ENCODE data around the gene CC2D1A.
A peak's percentile ranks its signal among the peaks of the same experiment; 100 is the strongest.

Gene CC2D1A

DNA sequence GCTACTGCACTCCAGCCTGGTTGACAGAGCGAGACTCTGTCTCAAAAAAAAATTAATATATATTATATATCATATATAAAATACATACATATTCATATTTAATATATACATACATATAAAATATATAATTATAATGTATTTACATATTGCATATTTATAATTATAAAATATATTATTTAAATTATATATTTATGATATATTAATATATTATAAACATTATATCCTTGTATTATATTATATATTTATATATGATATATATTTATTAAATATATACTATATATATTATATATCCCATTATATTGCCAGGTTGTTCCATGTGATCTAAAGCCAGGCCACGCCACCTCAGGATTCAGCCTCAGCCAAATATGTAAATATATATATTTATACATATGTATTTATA is 9.8 kb upstream of the CC2D1A start:
- H4K8ac ChIP-seq (ENCODE audit: low read length): no peak overlapping the region
- H2AFZ ChIP-seq (ENCODE audit: low read depth, low read length): no peak overlapping the region
- H3K9me3 ChIP-seq (ENCODE audit: control insufficient read depth, low read length): no peaks in the 10 kb centered on the region
- no peak overlapping the region for H2BK15ac ChIP-seq (ENCODE audit: low read depth, poor library complexity, severe bottlenecking)
- H3K27me3 ChIP-seq (ENCODE audit: control insufficient read depth in 1 of 2, insufficient read depth in 1 of 2, low read length in 2 of 2): no peaks in the 10 kb centered on the region
- no peak overlapping the region for H4K91ac ChIP-seq (ENCODE audit: low read length)
- no peak overlapping the region for H2BK12ac ChIP-seq (ENCODE audit: low read length in 2 of 2)
- H3K4me2 ChIP-seq (ENCODE audit: low read length, poor library complexity, severe bottlenecking): no peak overlapping the region
- H3K14ac ChIP-seq (ENCODE audit: low read length in 2 of 2): no peak overlapping the region
- no peak overlapping the region for H3K9ac ChIP-seq (ENCODE audit: low read length)
- no peak overlapping the region for H3K4ac ChIP-seq (ENCODE audit: low read depth in 1 of 2, low read length in 2 of 2)
- WGBS: no CpG with 5 or more reads among the region's 2 CpGs
- no peak overlapping the region for H2BK5ac ChIP-seq (ENCODE audit: low read depth, low read length, poor library complexity, severe bottlenecking)
- H2AK5ac ChIP-seq (ENCODE audit: low read length, severe bottlenecking): no peak overlapping the region
- no peak overlapping the region for H3K27ac ChIP-seq (ENCODE audit: low read length, poor library complexity, severe bottlenecking)
- no peak overlapping the region for H2BK120ac ChIP-seq (ENCODE audit: low read depth, low read length)
- no peaks in the 10 kb centered on the region for H3K79me1 ChIP-seq (replicated peaks; ENCODE audit: low read length, poor library complexity, severe bottlenecking)
- no peaks in the 10 kb centered on the region for H3K4me1 ChIP-seq (ENCODE audit: control insufficient read depth, insufficient read depth, low read depth, low read length)
- no peak overlapping the region for H3K23ac ChIP-seq (ENCODE audit: low read length in 2 of 2)
- no peak for DNase-seq
- H3K18ac ChIP-seq (ENCODE audit: low read depth in 1 of 2, low read length in 2 of 2): no peak overlapping the region
- H3K36me3 ChIP-seq (ENCODE audit: control insufficient read depth in 1 of 2, insufficient read depth in 2 of 2, low read depth in 1 of 2, low read length in 2 of 2): no peaks in the 10 kb centered on the region
- no peak overlapping the region for H3K4me3 ChIP-seq (ENCODE audit: insufficient read depth in 1 of 2, low read depth in 1 of 2, low read length in 2 of 2)

DNA sequence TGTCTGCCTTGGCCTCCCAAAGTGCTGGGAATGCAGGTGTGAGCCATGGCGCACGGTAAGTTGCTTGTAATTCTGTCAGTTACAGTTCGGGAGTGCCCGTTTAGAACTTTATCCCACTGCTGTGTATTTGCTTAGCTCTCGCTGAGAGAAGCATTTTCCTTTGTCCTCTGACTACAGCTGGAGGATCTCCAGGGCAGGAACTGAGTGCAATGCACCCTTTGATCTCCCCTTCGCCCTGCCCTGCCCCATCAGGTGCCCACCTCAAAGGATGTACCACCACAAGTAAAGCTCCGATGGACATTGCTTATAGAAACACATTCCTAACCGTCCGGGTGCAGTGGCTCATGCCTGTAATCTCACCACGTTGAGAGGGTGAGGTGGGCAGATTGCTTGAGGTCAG is 6.6 kb upstream of the CC2D1A start:
- no peak for DNase-seq
- no peak overlapping the region for H2BK120ac ChIP-seq (ENCODE audit: low read depth, low read length)
- H2BK5ac ChIP-seq (ENCODE audit: low read depth, low read length, poor library complexity, severe bottlenecking): no peak overlapping the region
- H4K91ac ChIP-seq (ENCODE audit: low read length): no peak overlapping the region
- H2BK15ac ChIP-seq (ENCODE audit: low read depth, poor library complexity, severe bottlenecking): no peak overlapping the region
- H2AFZ ChIP-seq (ENCODE audit: low read depth, low read length): no peak overlapping the region
- no peak overlapping the region for H3K27ac ChIP-seq (ENCODE audit: low read length, poor library complexity, severe bottlenecking)
- no peak overlapping the region for H3K14ac ChIP-seq (ENCODE audit: low read length in 2 of 2)
- WGBS: 80% methylated on average over 7 of the region's 10 CpGs
- H4K8ac ChIP-seq (ENCODE audit: low read length): no peak overlapping the region
- H3K27me3 ChIP-seq (ENCODE audit: control insufficient read depth in 1 of 2, insufficient read depth in 1 of 2, low read length in 2 of 2): no peaks in the 10 kb centered on the region
- H3K9me3 ChIP-seq (ENCODE audit: control insufficient read depth, low read length): no peaks in the 10 kb centered on the region
- no peak overlapping the region for H3K9ac ChIP-seq (ENCODE audit: low read length)
- H3K4me3 ChIP-seq (ENCODE audit: insufficient read depth in 1 of 2, low read depth in 1 of 2, low read length in 2 of 2): no peak overlapping the region
- no peak overlapping the region for H2AK5ac ChIP-seq (ENCODE audit: low read length, severe bottlenecking)
- H3K4me1 ChIP-seq (ENCODE audit: control insufficient read depth, insufficient read depth, low read depth, low read length): no peaks in the 10 kb centered on the region
- H3K18ac ChIP-seq (ENCODE audit: low read depth in 1 of 2, low read length in 2 of 2): no peak overlapping the region
- H3K4me2 ChIP-seq (ENCODE audit: low read length, poor library complexity, severe bottlenecking): no peak overlapping the region
- H3K23ac ChIP-seq (ENCODE audit: low read length in 2 of 2): no peak overlapping the region
- no peak overlapping the region for H2BK12ac ChIP-seq (ENCODE audit: low read length in 2 of 2)
- no peak overlapping the region for H3K4ac ChIP-seq (ENCODE audit: low read depth in 1 of 2, low read length in 2 of 2)
- H3K79me1 ChIP-seq (replicated peaks; ENCODE audit: low read length, poor library complexity, severe bottlenecking): no peaks in the 10 kb centered on the region
- no peaks in the 10 kb centered on the region for H3K36me3 ChIP-seq (ENCODE audit: control insufficient read depth in 1 of 2, insufficient read depth in 2 of 2, low read depth in 1 of 2, low read length in 2 of 2)

DNA sequence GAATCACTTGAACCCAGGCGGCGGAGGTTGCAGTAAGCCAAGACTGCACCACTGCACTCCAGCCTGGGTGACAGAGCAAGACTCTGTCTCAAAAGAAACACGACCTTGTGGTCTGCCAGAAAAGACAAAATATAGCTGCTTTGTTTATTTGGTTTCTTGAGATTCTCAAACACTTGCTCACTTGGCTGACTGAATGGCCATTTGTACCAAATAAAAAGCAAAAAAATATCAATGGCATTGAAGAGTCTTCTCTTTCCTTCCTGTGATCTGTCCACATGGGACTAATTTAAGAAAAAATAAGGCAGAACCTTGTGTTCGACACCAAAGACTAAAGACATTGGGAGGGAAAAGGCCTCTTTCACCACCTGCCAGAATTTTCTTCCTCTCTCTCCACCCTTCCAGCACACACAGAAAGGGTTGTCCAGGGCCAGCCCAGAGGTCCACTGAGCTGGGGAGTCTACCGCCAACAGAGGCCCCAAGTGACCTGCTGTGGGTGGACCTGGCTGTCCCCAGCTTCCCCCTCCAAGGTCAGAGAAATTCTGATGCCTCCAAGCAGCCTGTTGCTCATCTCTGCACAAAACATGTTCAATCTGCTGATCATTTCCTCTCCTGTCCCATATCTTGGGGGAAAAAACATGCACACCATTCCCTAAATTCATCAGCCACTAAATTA is 6.0 kb upstream of the CC2D1A start:
- no peak overlapping the region for H3K27ac ChIP-seq (ENCODE audit: low read length, poor library complexity, severe bottlenecking)
- no peak overlapping the region for H2AFZ ChIP-seq (ENCODE audit: low read depth, low read length)
- no peak overlapping the region for H2BK12ac ChIP-seq (ENCODE audit: low read length in 2 of 2)
- H3K4me3 ChIP-seq (ENCODE audit: insufficient read depth in 1 of 2, low read depth in 1 of 2, low read length in 2 of 2): no peak overlapping the region
- no peaks in the 10 kb centered on the region for H3K9me3 ChIP-seq (ENCODE audit: control insufficient read depth, low read length)
- H3K4ac ChIP-seq (ENCODE audit: low read depth in 1 of 2, low read length in 2 of 2): no peak overlapping the region
- H3K18ac ChIP-seq (ENCODE audit: low read depth in 1 of 2, low read length in 2 of 2): no peak overlapping the region
- WGBS: 64% methylated on average over 5 of the region's 5 CpGs
- H3K4me2 ChIP-seq (ENCODE audit: low read length, poor library complexity, severe bottlenecking): no peak overlapping the region
- H2BK120ac ChIP-seq (ENCODE audit: low read depth, low read length): no peak overlapping the region
- no peak overlapping the region for H2AK5ac ChIP-seq (ENCODE audit: low read length, severe bottlenecking)
- no peak overlapping the region for H2BK15ac ChIP-seq (ENCODE audit: low read depth, poor library complexity, severe bottlenecking)
- no peak overlapping the region for H3K14ac ChIP-seq (ENCODE audit: low read length in 2 of 2)
- H3K36me3 ChIP-seq (ENCODE audit: control insufficient read depth in 1 of 2, insufficient read depth in 2 of 2, low read depth in 1 of 2, low read length in 2 of 2): no peaks in the 10 kb centered on the region
- H3K9ac ChIP-seq (ENCODE audit: low read length): no peak overlapping the region
- H4K91ac ChIP-seq (ENCODE audit: low read length): no peak overlapping the region
- H3K4me1 ChIP-seq (ENCODE audit: control insufficient read depth, insufficient read depth, low read depth, low read length): no peaks in the 10 kb centered on the region
- H4K8ac ChIP-seq (ENCODE audit: low read length): no peak overlapping the region
- no peak overlapping the region for H2BK5ac ChIP-seq (ENCODE audit: low read depth, low read length, poor library complexity, severe bottlenecking)
- H3K23ac ChIP-seq (ENCODE audit: low read length in 2 of 2): no peak overlapping the region
- H3K79me1 ChIP-seq (replicated peaks; ENCODE audit: low read length, poor library complexity, severe bottlenecking): no peaks in the 10 kb centered on the region
- H3K27me3 ChIP-seq (ENCODE audit: control insufficient read depth in 1 of 2, insufficient read depth in 1 of 2, low read length in 2 of 2): no peaks in the 10 kb centered on the region
- DNase-seq: peak; percentile 40

DNA sequence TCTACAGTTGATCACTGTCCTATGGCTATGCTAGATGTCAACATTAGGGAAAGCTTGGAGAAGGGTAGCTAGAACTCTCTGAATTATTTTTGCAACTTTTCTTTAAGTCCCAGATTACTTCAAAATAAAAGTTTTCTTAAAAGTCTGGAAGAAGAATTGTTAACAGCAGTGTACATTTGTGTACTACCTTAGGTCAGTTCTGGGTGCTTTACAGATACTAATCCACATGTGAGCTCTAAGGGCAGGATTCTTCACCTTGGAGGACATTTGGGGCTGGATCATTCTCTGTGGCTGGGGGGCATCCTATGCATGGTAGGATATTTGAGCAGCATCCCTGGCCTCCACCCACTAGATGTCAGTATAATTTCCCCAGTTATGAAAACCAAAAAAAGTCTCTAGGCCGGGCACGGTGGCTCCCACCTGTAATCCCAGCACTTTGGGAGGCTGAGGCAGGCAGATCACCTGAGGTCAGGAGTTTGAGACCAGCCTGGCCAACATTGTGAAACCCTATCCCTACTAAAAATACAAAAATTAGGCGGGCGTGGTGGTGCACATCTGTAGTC is 2.9 kb upstream of the CC2D1A start:
- no peak overlapping the region for H3K14ac ChIP-seq (ENCODE audit: low read length in 2 of 2)
- DNase-seq: peak; percentile 18
- no peak overlapping the region for H2AK5ac ChIP-seq (ENCODE audit: low read length, severe bottlenecking)
- no peak overlapping the region for H2AFZ ChIP-seq (ENCODE audit: low read depth, low read length)
- no peaks in the 10 kb centered on the region for H3K9me3 ChIP-seq (ENCODE audit: control insufficient read depth, low read length)
- no peak overlapping the region for H2BK12ac ChIP-seq (ENCODE audit: low read length in 2 of 2)
- H4K8ac ChIP-seq (ENCODE audit: low read length): no peak overlapping the region
- H2BK120ac ChIP-seq (ENCODE audit: low read depth, low read length): no peak overlapping the region
- H3K27me3 ChIP-seq (ENCODE audit: control insufficient read depth in 1 of 2, insufficient read depth in 1 of 2, low read length in 2 of 2): no peaks in the 10 kb centered on the region
- peaks cover 13% of the 10 kb centered on the region for H3K4me1 ChIP-seq (ENCODE audit: control insufficient read depth, insufficient read depth, low read depth, low read length)
- no peak overlapping the region for H2BK5ac ChIP-seq (ENCODE audit: low read depth, low read length, poor library complexity, severe bottlenecking)
- H3K9ac ChIP-seq (ENCODE audit: low read length): no peak overlapping the region
- no peak overlapping the region for H3K4ac ChIP-seq (ENCODE audit: low read depth in 1 of 2, low read length in 2 of 2)
- no peak overlapping the region for H4K91ac ChIP-seq (ENCODE audit: low read length)
- H3K36me3 ChIP-seq (ENCODE audit: control insufficient read depth in 1 of 2, insufficient read depth in 2 of 2, low read depth in 1 of 2, low read length in 2 of 2): no peaks in the 10 kb centered on the region
- peaks cover 7% of the 10 kb centered on the region for H3K79me1 ChIP-seq (replicated peaks; ENCODE audit: low read length, poor library complexity, severe bottlenecking)
- no peak overlapping the region for H3K4me2 ChIP-seq (ENCODE audit: low read length, poor library complexity, severe bottlenecking)
- H3K4me3 ChIP-seq (ENCODE audit: insufficient read depth in 1 of 2, low read depth in 1 of 2, low read length in 2 of 2): no peak overlapping the region
- no peak overlapping the region for H3K27ac ChIP-seq (ENCODE audit: low read length, poor library complexity, severe bottlenecking)
- no peak overlapping the region for H3K23ac ChIP-seq (ENCODE audit: low read length in 2 of 2)
- H2BK15ac ChIP-seq (ENCODE audit: low read depth, poor library complexity, severe bottlenecking): no peak overlapping the region
- H3K18ac ChIP-seq (ENCODE audit: low read depth in 1 of 2, low read length in 2 of 2): no peak overlapping the region
- WGBS: 91% methylated on average over 4 of the region's 4 CpGs

All from mesenchymal stem cell (in vitro differentiated cells and primary cell).